ENCODE measurements around the gene SH2D6.
"Not testable (repeated sequence)": the region's sequence is repeated elsewhere in the genome, so short reads cannot be mapped to it uniquely, and the experiment has no call there.

The SH2D6 gene

DNA sequence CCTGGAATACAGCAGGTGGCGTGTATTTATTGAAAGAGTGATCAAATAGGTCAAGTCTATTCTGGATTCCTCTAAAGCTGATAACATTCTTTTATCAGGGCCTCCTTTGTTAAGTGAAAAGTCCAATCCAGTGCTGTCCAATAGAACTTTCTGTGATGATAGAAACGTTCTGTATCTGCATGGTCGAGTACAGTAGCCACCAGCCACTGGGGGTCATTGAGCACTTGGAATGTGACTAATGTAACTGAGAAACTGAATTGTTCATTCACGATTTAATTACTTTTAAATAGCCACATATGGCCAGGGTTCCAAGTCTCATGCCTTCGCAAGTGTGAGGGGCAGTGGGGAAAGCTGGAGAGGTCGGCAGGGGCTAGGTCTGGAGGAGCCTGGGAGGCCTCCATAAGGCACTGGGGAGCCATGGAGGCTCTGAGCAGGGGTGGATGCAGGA, 20.5 kb downstream of the SH2D6 start:
- DNase-seq (ENCODE audit: low spot score), result no peak

GRCh38 chr2:85439569-85439968, 21.1 kb downstream of the SH2D6 start:
- not testable (repeated sequence) for DNase-seq (ENCODE audit: low spot score)

- no peak for DNase-seq (ENCODE audit: low spot score)
These were observed 21.5 kb downstream of the SH2D6 start for GRCh38 chr2:85439986-85440385.

DNA sequence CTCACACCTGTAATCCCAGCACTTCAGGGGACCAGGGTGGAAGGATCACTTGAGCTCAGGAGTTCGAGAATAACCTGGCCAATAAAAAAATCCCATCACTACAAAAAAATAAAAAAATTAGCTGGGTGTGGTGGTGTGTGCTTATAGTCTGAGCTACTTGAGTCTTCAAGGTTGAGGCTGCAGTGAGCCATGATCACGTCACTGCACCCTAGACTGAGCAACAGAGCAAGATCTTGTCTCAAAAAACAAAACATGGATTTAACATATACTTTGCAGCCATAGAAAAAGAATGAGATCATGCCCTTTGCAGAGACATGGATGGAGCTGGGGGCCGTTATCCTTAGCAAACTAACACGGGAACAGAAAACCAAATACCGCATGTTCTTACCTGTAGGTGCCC, 22.2 kb downstream of the SH2D6 start:
- no peak for DNase-seq (ENCODE audit: low spot score)

- DNase-seq (ENCODE audit: low spot score), result no peak
These were observed 23.4 kb downstream of the SH2D6 start for GRCh38 chr2:85441864-85442263.

- DNase-seq (ENCODE audit: low spot score), result no peak
These were observed 26.2 kb downstream of the SH2D6 start for GRCh38 chr2:85444629-85445172.

DNA sequence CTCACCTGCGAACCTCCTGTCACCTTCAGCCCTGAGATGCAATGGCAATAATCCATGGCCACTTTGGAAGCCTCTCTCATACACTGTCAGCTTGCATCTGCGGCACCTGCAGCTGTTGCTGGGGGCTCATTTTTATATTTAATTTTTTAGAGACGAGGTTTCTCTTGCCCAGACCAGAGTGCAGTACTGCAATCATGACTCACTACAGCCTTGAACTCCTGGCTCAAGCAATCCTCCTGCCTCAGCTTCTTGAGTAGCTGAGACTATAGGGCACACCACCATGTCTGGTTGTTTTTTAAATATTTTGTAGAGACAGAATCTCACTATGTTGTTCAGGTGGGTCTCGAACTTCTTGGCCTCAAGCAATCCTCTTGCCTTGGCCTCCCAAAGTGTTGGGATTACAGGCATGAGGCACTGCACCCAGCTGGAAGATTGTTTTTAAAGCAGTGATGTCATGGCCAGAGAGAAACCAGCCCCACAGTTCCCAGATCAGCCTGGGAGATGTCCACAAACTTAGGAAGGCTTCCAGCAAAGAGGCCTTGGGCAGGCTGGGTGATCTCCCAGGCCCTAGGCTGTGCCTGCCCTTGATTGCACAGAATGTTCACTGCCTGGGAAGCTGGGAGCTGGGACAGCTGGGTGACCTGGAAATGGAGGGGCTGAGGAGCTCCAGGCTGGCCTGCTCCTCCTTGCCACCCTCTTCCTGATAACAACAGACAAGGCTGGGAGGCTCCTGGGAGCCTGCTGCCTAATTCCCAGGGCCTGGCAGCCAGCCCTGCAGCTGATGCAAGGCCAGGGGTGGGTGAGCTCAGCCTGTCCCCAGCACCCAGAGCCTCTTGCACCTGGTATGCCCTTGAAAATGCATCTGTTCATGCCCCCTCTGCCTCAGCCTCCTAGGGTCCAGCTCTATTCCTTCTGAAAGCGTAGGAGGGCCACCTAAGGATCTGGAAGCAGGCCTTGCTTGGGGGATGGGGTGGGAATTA, 27.1 kb downstream of the SH2D6 start:
- DNase-seq (ENCODE audit: low spot score), result peak; percentile 61

DNA sequence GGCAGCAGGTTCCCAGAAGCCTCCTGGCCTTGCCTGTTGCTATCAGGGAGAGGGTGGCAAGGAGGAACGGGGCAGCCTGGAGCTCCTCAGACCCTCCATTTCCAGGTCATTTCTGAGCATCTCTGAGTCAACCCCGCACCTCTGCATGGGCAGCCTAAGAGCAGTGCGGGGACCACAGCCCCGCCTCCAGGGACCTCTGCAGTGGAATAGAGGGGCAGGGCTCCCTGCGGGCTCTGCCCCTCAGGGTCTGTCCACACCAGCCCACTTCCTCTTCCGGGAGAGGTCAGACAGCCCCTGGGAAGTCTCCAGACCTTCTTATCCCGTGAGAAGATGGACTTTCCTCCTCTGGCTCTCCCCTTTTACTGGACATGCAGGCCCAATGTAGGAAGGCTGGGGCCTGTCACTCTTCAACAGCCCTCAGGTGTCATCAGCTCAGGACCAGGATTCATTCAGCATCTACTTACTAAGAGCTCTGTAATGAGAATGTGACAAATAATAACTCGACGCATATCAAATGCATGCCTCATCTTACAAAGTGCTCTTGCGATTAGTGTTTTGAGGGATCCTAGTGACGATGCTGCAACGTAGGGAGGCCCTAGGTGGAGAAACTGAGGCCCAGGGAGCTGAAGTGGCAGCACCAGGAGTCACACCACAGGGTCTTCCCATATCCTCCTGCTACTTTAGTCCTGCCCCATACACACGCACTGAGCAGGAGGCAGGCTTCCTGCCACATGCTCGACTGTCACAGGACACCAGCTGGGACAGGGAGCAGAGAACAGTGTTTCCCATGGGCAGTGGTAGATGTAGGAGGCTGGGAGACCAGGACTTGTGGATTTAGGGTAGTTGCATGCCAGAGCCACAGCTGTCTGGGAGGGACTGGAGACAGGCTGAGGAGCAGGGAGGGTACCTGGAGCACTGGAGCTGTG, 28.0 kb downstream of the SH2D6 start:
- peak; percentile 42 for DNase-seq (ENCODE audit: low spot score)

DNA sequence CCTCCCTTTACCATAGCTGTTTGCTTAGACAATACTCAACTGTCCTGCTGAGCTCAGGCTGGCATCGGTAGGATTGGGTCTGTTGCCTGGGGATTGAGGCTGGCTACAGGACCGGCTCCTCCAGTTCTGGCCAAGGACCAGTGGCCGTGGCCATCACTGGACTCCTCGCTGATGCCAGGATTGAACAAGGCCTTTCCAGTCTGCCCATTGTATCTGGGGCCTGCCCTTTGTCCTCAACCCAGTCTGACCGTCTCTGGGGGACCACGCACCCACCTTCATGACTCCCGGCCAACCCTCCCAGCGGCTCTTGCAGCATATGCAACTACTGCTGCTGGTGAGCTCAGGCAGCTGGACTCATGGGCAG, 28.7 kb downstream of the SH2D6 start:
- DNase-seq (ENCODE audit: low spot score), result no peak

GRCh38 chr2:85448461-85449213, 30.1 kb downstream of the SH2D6 start:
- no peak for DNase-seq (ENCODE audit: low spot score)

- DNase-seq (ENCODE audit: low spot score), result no peak
These were observed 30.7 kb downstream of the SH2D6 start for GRCh38 chr2:85449214-85449588.

DNA sequence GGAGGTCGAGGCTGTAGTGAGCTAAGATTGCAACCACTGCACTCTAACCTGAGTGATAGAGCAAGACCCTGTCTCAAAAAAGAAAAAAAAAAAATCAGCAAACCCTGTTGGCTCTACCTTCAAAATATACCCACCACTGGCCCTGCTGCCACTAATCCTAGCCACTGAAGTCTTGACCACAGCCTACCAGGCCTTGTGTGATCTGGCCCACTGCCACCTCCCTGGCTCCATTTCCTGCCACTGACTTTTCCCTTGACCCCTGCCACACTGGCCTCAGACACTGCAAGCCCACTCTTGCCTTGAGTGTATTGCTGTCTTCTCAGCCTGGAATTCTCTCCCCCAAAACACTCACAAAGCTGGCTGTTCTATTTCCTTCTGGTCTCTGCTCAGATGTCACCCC, 33.7 kb downstream of the SH2D6 start:
- no peak for DNase-seq (ENCODE audit: low spot score)

DNA sequence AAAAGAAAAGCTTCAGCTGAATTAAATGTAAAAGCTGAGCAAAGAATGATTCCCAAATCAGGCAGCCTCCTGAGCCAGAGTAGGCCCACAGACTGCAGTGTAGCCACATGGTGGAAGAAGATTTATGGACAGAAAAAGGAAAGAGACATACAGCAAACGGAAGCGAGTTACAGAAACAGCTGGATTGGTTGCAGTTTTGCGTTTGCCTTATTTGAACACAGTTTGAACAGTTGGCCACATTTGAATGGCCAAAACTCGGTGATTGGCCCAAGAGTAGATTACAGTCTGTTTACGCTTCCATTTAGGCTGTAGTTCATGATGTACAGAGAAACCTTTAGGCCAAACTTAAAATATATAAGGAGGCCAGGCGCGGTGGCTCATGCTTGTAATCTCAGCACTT, 35.1 kb downstream of the SH2D6 start:
- no peak for DNase-seq (ENCODE audit: low spot score)

- no peak for DNase-seq (ENCODE audit: low spot score)
These were observed 37.1 kb downstream of the SH2D6 start for GRCh38 chr2:85455552-85456090.

- no peak for DNase-seq (ENCODE audit: low spot score)
These were observed 38.5 kb downstream of the SH2D6 start for GRCh38 chr2:85457043-85457442.

DNA sequence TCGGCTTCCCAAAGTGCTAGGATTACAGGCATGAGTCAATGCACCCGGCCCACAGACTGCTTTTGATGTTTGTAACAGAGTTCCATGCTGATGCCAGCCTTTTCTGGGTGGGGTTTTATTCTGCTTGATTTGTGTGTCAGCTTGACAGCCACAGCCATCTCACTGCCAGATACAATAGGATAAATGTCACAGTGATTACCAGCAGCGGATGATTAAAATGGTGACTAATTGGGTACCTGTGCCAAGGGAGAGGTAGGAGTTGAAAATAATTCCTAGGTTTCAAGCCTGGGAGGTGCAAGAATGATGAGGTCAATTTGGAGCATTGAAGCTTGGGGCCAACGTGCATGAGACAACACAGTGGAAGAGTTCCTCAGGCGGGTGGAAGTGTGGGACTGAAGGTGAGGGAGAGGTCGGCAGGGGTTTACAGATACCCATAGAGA, 39.4 kb downstream of the SH2D6 start:
- DNase-seq (ENCODE audit: low spot score), result no peak

DNA sequence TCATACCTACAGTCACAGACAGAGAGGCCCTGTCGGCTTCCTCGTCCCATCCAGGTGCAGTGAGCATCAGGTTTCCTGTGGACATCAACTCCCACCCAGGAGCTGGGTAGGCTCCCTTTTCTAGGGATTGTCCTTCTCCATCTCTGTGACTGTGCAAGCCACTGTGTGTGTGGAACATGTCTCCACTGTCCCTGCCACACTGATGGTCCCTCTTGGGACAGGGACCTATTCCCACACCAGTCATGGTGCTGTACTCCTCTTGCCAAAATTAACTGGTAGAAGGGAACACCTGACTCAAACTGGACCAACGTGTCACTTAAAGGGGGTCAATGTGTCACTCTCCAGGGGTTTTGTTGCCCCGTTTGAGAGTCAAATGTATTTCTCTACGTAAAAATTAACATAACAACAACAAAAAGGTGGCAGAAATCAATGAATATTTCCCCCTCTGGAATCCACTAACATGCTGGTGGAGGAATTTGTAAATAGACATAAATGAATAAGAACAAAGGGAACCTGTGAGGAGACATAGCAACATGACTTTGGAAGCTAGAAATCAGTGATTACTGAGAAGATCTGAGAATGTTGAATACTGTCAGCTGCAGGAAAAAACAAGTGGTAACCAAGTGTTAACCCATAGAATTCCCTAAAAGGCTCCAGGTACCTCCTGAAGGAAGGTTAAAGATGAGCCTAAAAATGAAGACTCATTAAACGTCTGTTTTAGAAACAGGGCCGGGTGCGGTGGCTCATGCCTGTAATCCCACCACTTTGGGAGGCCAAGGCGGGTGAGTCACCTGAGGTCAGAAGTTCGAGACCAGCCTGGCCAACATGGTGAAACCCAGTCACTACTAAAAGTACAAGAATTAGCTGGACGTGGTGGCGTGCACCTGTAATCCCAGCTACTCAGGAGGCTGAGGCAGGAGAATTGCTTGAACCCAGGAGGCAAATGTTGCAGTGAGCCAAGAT, 40.4 kb downstream of the SH2D6 start:
- no peak for DNase-seq (ENCODE audit: low spot score)

DNA sequence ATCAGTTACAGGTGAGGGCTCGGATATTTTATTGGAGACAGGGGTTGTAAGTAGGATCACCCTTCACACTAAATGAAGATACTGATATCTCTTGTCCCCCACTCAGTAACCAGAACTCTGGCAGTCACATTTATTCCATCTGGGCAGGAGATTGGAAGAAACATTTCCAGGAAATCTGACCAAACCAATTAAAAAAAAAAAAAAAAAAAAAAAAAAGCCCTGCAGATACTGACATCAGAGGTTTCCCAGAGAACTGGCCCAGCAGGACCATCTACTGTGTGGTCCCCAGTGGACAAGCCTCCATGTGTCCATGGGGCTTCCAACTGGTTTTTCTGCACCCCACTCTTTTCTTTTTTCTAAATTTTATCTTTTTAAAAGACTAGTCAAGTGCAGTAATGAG, 41.3 kb downstream of the SH2D6 start:
- no peak for DNase-seq (ENCODE audit: low spot score)

DNA sequence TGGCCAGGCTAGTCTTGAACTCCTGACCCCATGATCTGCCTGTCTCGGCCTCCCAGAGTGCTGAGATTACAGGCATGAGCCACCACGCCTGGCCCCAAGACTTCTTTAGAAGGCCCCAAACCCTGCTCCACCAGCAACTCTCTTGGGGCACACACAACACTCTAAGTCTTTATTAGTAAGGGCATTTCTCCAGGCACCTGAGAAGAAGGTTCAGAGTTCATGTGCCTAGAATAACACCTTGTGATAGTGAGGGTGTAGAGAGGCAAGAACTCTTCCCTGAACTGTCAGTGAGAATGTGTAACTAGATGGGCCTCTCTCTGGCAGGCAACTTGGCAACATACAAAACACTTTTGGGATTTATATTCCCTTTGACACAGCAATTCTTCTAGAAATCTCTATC, 43.8 kb downstream of the SH2D6 start:
- no peak for DNase-seq (ENCODE audit: low spot score)
